Measurements from ENCODE around the gene NEDD8. TPM values are rescaled to one million over a fixed set of nuclear protein-coding genes. Genes with fewer than 3 reads are reported as not detected.

The NEDD8 gene
- total RNA-seq, 4 donors from 2014 or later = 141 to 178 (median 162) TPM

GRCh38 chr14:24237463-24237955 is 5.3 kb upstream of the NEDD8 start:
- Histone ChIP-seq H3K9me3 (no peaks in the 10 kb centered on the region), H3K27ac (peak overlapping the region; percentile 7 to 54 (median 29)), H3K4me1 (peaks cover 53 to 66% of the 10 kb centered on the region in 2 donors), H3K27me3 (no peaks in the 10 kb centered on the region), H3K36me3 (peaks cover 0 to 52% of the 10 kb centered on the region in 2 donors), H3K4me3 (no peak overlapping the region)
- ATAC-seq (peak in 1 of 2 donors; percentile 18), DNase-seq (peak in 1 of 2 donors; percentile 55)
- in situ Hi-C loops (cut with MboI; ENCODE audit: low sequenced_read_pairs in 4 of 4) (loop anchor here in 3 of 4 donors (10.0 to 25.0 kb wide), 2 partner anchors 197 to 200 kb away; partner anchors contain the start of genes CBLN3 (in 1 of the 3), KHNYN (in 1 of the 3) and SDR39U1 (in 1 of the 3)), intact Hi-C loops (cut with DNase I; ENCODE audit: low total_unique reads) (no loop called here)
- TF ChIP-seq CTCF (IDR thresholded peaks at IDR 0.05 in 4 of 5, conservative IDR thresholded peaks at IDR 0.05 in 1 of 5) = no peak
- no peak for TF ChIP-seq POLR2A (IDR thresholded peaks at IDR 0.05)

- in situ Hi-C loops (cut with MboI; ENCODE audit: low sequenced_read_pairs in 4 of 4) = loop anchor here in 3 of 4 donors (10.0 to 25.0 kb wide), 2 partner anchors 198 to 200 kb away; partner anchors contain the start of genes CBLN3 (in 1 of the 3), KHNYN (in 1 of the 3) and SDR39U1 (in 1 of the 3)
- peak overlapping the region in 3 of 4 donors; percentile 8 to 50 (median 35) for H3K27ac ChIP-seq
Observed at GRCh38 chr14:24236689-24237462, 4.7 kb upstream of the NEDD8 start.

GRCh38 chr14:24235804-24236688 is 3.9 kb upstream of the NEDD8 start:
- Histone ChIP-seq H3K4me3 (no peak overlapping the region), H3K27me3 (no peaks in the 10 kb centered on the region), H3K4me1 (peaks cover 52 to 64% of the 10 kb centered on the region in 2 donors), H3K27ac (peak overlapping the region in 2 of 4 donors; percentile 5 to 50), H3K36me3 (peaks cover 0 to 51% of the 10 kb centered on the region in 2 donors), H3K9me3 (no peaks in the 10 kb centered on the region)
- ATAC-seq (no peak), DNase-seq (no peak)
- intact Hi-C loops (cut with DNase I; ENCODE audit: low total_unique reads) = no loop called here
- in situ Hi-C loops (cut with MboI; ENCODE audit: low sequenced_read_pairs in 4 of 4) = loop anchor here in 3 of 4 donors (10.0 to 25.0 kb wide), 2 partner anchors 199 to 201 kb away; partner anchors contain the start of genes CBLN3 (in 1 of the 3), KHNYN (in 1 of the 3) and SDR39U1 (in 1 of the 3)
- no peak for TF ChIP-seq POLR2A (IDR thresholded peaks at IDR 0.05)
- no peak for TF ChIP-seq CTCF (IDR thresholded peaks at IDR 0.05 in 4 of 5, conservative IDR thresholded peaks at IDR 0.05 in 1 of 5)

More at GRCh38 chr14:24236689-24237462, 4.7 kb upstream of the NEDD8 start:
- Histone ChIP-seq H3K27me3 (no peaks in the 10 kb centered on the region), H3K4me1 (peaks cover 53 to 66% of the 10 kb centered on the region in 2 donors), H3K4me3 (no peak overlapping the region), H3K36me3 (peaks cover 0 to 52% of the 10 kb centered on the region in 2 donors), H3K9me3 (no peaks in the 10 kb centered on the region)
- no peak for TF ChIP-seq POLR2A (IDR thresholded peaks at IDR 0.05)
- no peak for TF ChIP-seq CTCF (IDR thresholded peaks at IDR 0.05 in 4 of 5, conservative IDR thresholded peaks at IDR 0.05 in 1 of 5)
- no peak for DNase-seq
- intact Hi-C loops (cut with DNase I; ENCODE audit: low total_unique reads) = no loop called here
- ATAC-seq = no peak

Data from gastrocnemius medialis (tissue), 4 donors.